ENCODE data around the gene MTAP. TPM values are rescaled to one million over a fixed set of nuclear protein-coding genes. Genes with fewer than 3 reads are reported as not detected.

The MTAP gene
- total and polyA plus RNA-seq, 2 of the 13 experiments (the other 11 are each of a cell fraction or from before 2014, with no cell fraction given), result 16.7 to 51.2 TPM

- no peak for TF ChIP-seq SOX6 (IDR thresholded peaks at IDR 0.05)
- TF ChIP-seq SOX6 (CRISPR knock-in tag; IDR thresholded peaks at IDR 0.05), result no peak
- no peak for TF ChIP-seq MAZ (IDR thresholded peaks at IDR 0.05; ENCODE audit: borderline replicate concordance, low read depth, low read length)
- TF ChIP-seq MAZ (CRISPR knock-in tag; IDR thresholded peaks at IDR 0.05; ENCODE audit: low read depth), result no peak
- TF ChIP-seq ZNF331 (CRISPR knock-in tag; IDR thresholded peaks at IDR 0.05), result no peak
- TF ChIP-seq, protein P1, sequence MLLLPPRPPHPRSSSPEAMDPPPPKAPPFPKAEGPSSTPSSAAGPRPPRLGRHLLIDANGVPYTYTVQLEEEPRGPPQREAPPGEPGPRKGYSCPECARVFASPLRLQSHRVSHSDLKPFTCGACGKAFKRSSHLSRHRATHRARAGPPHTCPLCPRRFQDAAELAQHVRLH (CRISPR knock-in tag; IDR thresholded peaks at IDR 0.05; ENCODE audit: borderline replicate concordance, low read depth), result no peak
- TF ChIP-seq, protein P2, sequence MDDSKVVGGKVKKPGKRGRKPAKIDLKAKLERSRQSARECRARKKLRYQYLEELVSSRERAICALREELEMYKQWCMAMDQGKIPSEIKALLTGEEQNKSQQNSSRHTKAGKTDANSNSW (CRISPR knock-in tag; IDR thresholded peaks at IDR 0.05; ENCODE audit: borderline replicate concordance), result no peak
- TF ChIP-seq KDM5B (CRISPR knock-in tag; IDR thresholded peaks at IDR 0.05; ENCODE audit: borderline replicate concordance), result no peak
- no peak for TF ChIP-seq ZNF557 (CRISPR knock-in tag; IDR thresholded peaks at IDR 0.05)
- TF ChIP-seq ZNF3 (CRISPR knock-in tag; IDR thresholded peaks at IDR 0.05), result no peak
Measured at GRCh38 chr9:21758540-21758939, 43.9 kb upstream of the MTAP start (continued).

DNA sequence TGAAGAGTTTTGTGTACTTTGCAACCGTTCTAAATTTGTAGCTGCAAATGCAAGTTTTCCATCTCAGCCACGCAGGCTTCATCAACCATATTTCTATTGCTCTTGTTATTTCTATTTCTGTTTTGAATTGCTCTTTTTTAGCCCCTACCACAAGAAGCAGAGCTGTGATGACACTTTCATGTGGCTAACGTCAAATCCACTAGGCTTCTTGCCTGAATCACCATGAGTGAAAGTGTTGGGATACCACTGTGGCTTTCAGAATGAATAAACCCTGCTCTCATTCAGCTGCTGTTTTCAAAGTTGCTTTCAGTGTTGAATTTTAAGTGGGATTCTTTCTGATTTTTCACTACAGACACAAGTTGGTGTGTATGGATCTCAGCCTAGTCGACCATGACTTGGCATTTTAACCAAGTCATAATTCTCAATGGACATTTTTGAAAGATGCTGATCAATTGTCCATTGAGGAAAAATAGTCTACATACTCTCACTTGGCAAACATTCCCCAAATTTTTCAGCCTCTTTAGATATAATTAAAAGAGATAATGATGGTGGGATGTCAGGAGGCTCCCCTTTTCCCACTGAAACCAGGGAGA is 41.0 kb upstream of the MTAP start:
- DNase-seq (ENCODE audit: low spot score) (no peak), FAIRE-seq (no peak), ATAC-seq (no peak)
- H3K79me2 ChIP-seq (ENCODE audit: insufficient read depth, low read length), result no peaks in the 10 kb centered on the region
- WGBS (ENCODE audit: low lambda C conversion rate), result 13% methylated on average over 4 of the region's 4 CpGs
- no peaks in the 10 kb centered on the region for H3K36me3 ChIP-seq (replicated peaks in 1 of 2; ENCODE audit: control insufficient read depth in 1 of 2, insufficient read depth in 2 of 2, low read length in 2 of 2)
- H4K20me1 ChIP-seq (ENCODE audit: insufficient read depth, low read length), result no peaks in the 10 kb centered on the region
- no peaks in the 10 kb centered on the region for H3K9me3 ChIP-seq (ENCODE audit: low read length)
- no peaks in the 10 kb centered on the region for H3K27me3 ChIP-seq (ENCODE audit: control insufficient read depth in 1 of 2, insufficient read depth in 2 of 2, low read length in 2 of 2)
- TF ChIP-seq NFE2L2 (IDR thresholded peaks at IDR 0.05; ENCODE audit: low read length), result peak; percentile 70
- TF ChIP-seq ZNF382 (CRISPR knock-in tag; IDR thresholded peaks at IDR 0.05; ENCODE audit: borderline replicate concordance), result no peak
- TF ChIP-seq NONO (IDR thresholded peaks at IDR 0.05), result no peak
- TF ChIP-seq NONO (CRISPR knock-in tag; conservative IDR thresholded peaks at IDR 0.05), result no peak
- no peak for TF ChIP-seq ZNF557 (CRISPR knock-in tag; IDR thresholded peaks at IDR 0.05)
- TF ChIP-seq ZFX (CRISPR knock-in tag; IDR thresholded peaks at IDR 0.05; ENCODE audit: low read depth), result no peak
- no peak for TF ChIP-seq ZNF737 (CRISPR knock-in tag; IDR thresholded peaks at IDR 0.05; ENCODE audit: borderline replicate concordance)
- TF ChIP-seq ZNF780A (CRISPR knock-in tag; IDR thresholded peaks at IDR 0.05), result no peak
- no peak overlapping the region for H3K9ac ChIP-seq (ENCODE audit: insufficient read depth, low read depth, low read length)
- no peak overlapping the region for H3K27ac ChIP-seq (ENCODE audit: extremely low read length, insufficient read depth, low read length)
- in situ Hi-C loops (cut with HindIII; ENCODE audit: extremely low pct_ligation_motif_present, low pct_unique_long_range_greater_than_20kb), result no loop called here
- POLR2A ChIA-PET, result no interaction called here
- CTCF ChIA-PET (ENCODE audit: low intra/inter-chr PET ratio, low total read pairs), result no interaction called here
- H2AFZ ChIP-seq (ENCODE audit: low read length), result no peak overlapping the region
- intact Hi-C loops (cut with micrococcal nuclease; ENCODE audit: unreplicated experiment), result no loop called here
- peaks cover 9% of the 10 kb centered on the region; the same call in 1 of the 2 replicates for H3K4me1 ChIP-seq (ENCODE audit: insufficient read depth, low read length)
- no peak overlapping the region for H3K4me3 ChIP-seq (replicated peaks in 1 of 3; ENCODE audit: insufficient read depth in 1 of 3, low read depth in 2 of 3, low read length in 3 of 3)
- BruUV-seq (replicated peaks), result no TSS peak
- no peak overlapping the region for H3K4me2 ChIP-seq (ENCODE audit: low read depth, low read length)
